Cardiac atrium fibroblast (primary cell): Measurements from ENCODE around the gene KIAA1549. TPM values are rescaled to one million over a fixed set of nuclear protein-coding genes. Genes with fewer than 3 reads are reported as not detected.

Source experiments
- total RNA-seq: library from RNA; depleted of rRNA; stranded (reverse); fragments of >200 nt; gene quantifications from 2 replicates; pipeline ENCODE4 v1.2.3, GENCODE V29; 2015

Gene KIAA1549
- total RNA-seq = 0.54 and 1.3 TPM in 2 replicates

GRCh38 chr7:138981332-138982203 lies at the start of gene KIAA1549:
Gene KIAA1549, minus strand, starts transcription at chr7:138981389. Its CDS starts 120 bp downstream, at chr7:138981269.

GRCh38 chr7:138797715-138798320 lies 183.4 kb downstream of the KIAA1549 start, which contains the start of the genes ATP6V0A4 and TMEM213:
Gene ATP6V0A4, minus strand, starts transcription at chr7:138798196. Its CDS starts 26,949 bp downstream, at chr7:138771247.
Gene TMEM213, plus strand, starts transcription at chr7:138797994. Its CDS starts 111 bp downstream, at chr7:138798105.

Other genes starting within 250 kb of the KIAA1549 start
- gene TMEM213, start 183.4 kb downstream of the KIAA1549 start, total RNA-seq = not detected in 2 replicates
- gene ATP6V0A4, start 183.2 kb downstream of the KIAA1549 start, total RNA-seq = not detected in 2 replicates
- gene ZC3HAV1L, start 54.7 kb upstream of the KIAA1549 start, total RNA-seq = 16.2 and 18.1 TPM in 2 replicates
- gene ZC3HAV1, start 128.3 kb upstream of the KIAA1549 start, total RNA-seq = 24.9 and 28.0 TPM in 2 replicates
- gene UBN2, start 249.8 kb upstream of the KIAA1549 start, total RNA-seq = 2.3 and 3.6 TPM in 2 replicates